Measurements from ENCODE around the gene RASSF6. TPM values are rescaled to one million over a fixed set of nuclear protein-coding genes. Genes with fewer than 3 reads are reported as not detected.

Gene RASSF6
- total and polyA plus RNA-seq, 2 donors (not counting 1 experiment from before 2014, with no cell fraction given), result 1.4 to 13.1 TPM

- no peaks in the 10 kb centered on the region for H4K20me1 ChIP-seq (ENCODE audit: control insufficient read depth, insufficient read depth, low read length, poor library complexity, severe bottlenecking)
- no peaks in the 10 kb centered on the region for H3K9me3 ChIP-seq (ENCODE audit: control extremely low read depth in 1 of 3, control insufficient read depth in 2 of 3, insufficient read depth in 1 of 3, low read length in 2 of 3)
- intact Hi-C loops (cut with micrococcal nuclease), result no loop called here
- Mint-ChIP-seq H3K27ac (no peak overlapping the region), H3K4me1 (peaks cover 16% of the 10 kb centered on the region), H3K4me3 (no peak overlapping the region), H3K9me3 (ENCODE audit: insufficient read depth) (no peaks in the 10 kb centered on the region), H3K27me3 (no peaks in the 10 kb centered on the region)
- no peak overlapping the region for H3K27ac ChIP-seq (ENCODE audit: low read length in 2 of 2)
- ChIA-PET CTCF (no interaction called here), POLR2A (no interaction called here)
- DNase-seq, result no peak
- no peak overlapping the region for H3K4me3 ChIP-seq (ENCODE audit: control extremely low read depth in 1 of 5, extremely low read depth in 1 of 5, insufficient read depth in 1 of 5, low read depth in 2 of 5, low read length in 4 of 5)
- no peaks in the 10 kb centered on the region for H3K79me2 ChIP-seq (ENCODE audit: control insufficient read depth, insufficient read depth, low read length)
- no peak overlapping the region for H2AFZ ChIP-seq (ENCODE audit: insufficient read depth, low read depth, low read length, poor library complexity, severe bottlenecking)
- H3K36me3 ChIP-seq (replicated peaks in 1 of 2; ENCODE audit: control extremely low read depth in 1 of 2, control insufficient read depth in 1 of 2, extremely low read depth in 1 of 2, insufficient read depth in 2 of 2, low read length in 1 of 2), result no peaks in the 10 kb centered on the region
- TF ChIP-seq EZH2 (IDR thresholded peaks at IDR 0.05; ENCODE audit: borderline replicate concordance, insufficient read depth, low read depth, low read length, poor library complexity, severe bottlenecking) (no peak), CTCF (IDR thresholded peaks at IDR 0.05) (no peak)
- no peak overlapping the region for H3K9ac ChIP-seq (ENCODE audit: low read length)
- no peak overlapping the region for H3K4me2 ChIP-seq (replicated peaks; ENCODE audit: low read depth, low read length, poor library complexity, severe bottlenecking)
- no peaks in the 10 kb centered on the region for H3K27me3 ChIP-seq (replicated peaks in 1 of 4; ENCODE audit: control extremely low read depth in 1 of 4, control insufficient read depth in 3 of 4, insufficient read depth in 4 of 4, low read length in 3 of 4)
- no peak for ATAC-seq (ENCODE audit: low read depth)
- H3K4me1 ChIP-seq (ENCODE audit: control insufficient read depth in 2 of 2, insufficient read depth in 2 of 2, low read length in 2 of 2), result peaks cover 6 to 7% of the 10 kb centered on the region in 2 donors
These were observed 8.2 kb downstream of the RASSF6 start for GRCh38 chr4:73612032-73612431.

- TF ChIP-seq CTCF (IDR thresholded peaks at IDR 0.05) (no peak), EZH2 (IDR thresholded peaks at IDR 0.05; ENCODE audit: borderline replicate concordance, insufficient read depth, low read depth, low read length, poor library complexity, severe bottlenecking) (no peak)
- no peak for ATAC-seq (ENCODE audit: low read depth)
These were observed 10.5 kb downstream of the RASSF6 start for GRCh38 chr4:73609706-73610105.

More at GRCh38 chr4:73609706-73610105, 10.5 kb downstream of the RASSF6 start:
- H3K9me3 ChIP-seq (ENCODE audit: control extremely low read depth in 1 of 3, control insufficient read depth in 2 of 3, insufficient read depth in 1 of 3, low read length in 2 of 3), result no peaks in the 10 kb centered on the region
- Mint-ChIP-seq H3K4me1 (peaks cover 28% of the 10 kb centered on the region), H3K27me3 (no peaks in the 10 kb centered on the region), H3K9me3 (ENCODE audit: insufficient read depth) (no peaks in the 10 kb centered on the region), H3K4me3 (no peak overlapping the region), H3K27ac (peak overlapping the region; percentile 13)
- H3K4me3 ChIP-seq (ENCODE audit: control extremely low read depth in 1 of 5, extremely low read depth in 1 of 5, insufficient read depth in 1 of 5, low read depth in 2 of 5, low read length in 4 of 5), result no peak overlapping the region
- intact Hi-C loops (cut with micrococcal nuclease), result loop anchor here (5.0 to 10.0 kb wide), 2 partner anchors 43 to 355 kb away; partner anchors contain the start of gene ANKRD17
- no peak overlapping the region for H3K4me2 ChIP-seq (replicated peaks; ENCODE audit: low read depth, low read length, poor library complexity, severe bottlenecking)
- ChIA-PET CTCF (interaction anchor here (0.7 to 1.6 kb wide), 4 partner anchors 16 to 43 kb away, joined by 3 to 7 read pairs (median 4); no protein-coding TSS in a partner anchor), POLR2A (no interaction called here)
- no peaks in the 10 kb centered on the region for H3K36me3 ChIP-seq (replicated peaks in 1 of 2; ENCODE audit: control extremely low read depth in 1 of 2, control insufficient read depth in 1 of 2, extremely low read depth in 1 of 2, insufficient read depth in 2 of 2, low read length in 1 of 2)
- H4K20me1 ChIP-seq (ENCODE audit: control insufficient read depth, insufficient read depth, low read length, poor library complexity, severe bottlenecking), result no peaks in the 10 kb centered on the region
- no peak for DNase-seq
- 100% methylated on average over 1 of the region's 1 CpG for WGBS (ENCODE audit: insufficient coverage)
- no peak overlapping the region for H3K9ac ChIP-seq (ENCODE audit: low read length)
- H3K27ac ChIP-seq (ENCODE audit: low read length in 2 of 2), result no peak overlapping the region
- H3K79me2 ChIP-seq (ENCODE audit: control insufficient read depth, insufficient read depth, low read length), result no peaks in the 10 kb centered on the region
- peaks cover 25% of the 10 kb centered on the region in 2 donors for H3K4me1 ChIP-seq (ENCODE audit: control insufficient read depth in 2 of 2, insufficient read depth in 2 of 2, low read length in 2 of 2)
- H3K27me3 ChIP-seq (replicated peaks in 1 of 4; ENCODE audit: control extremely low read depth in 1 of 4, control insufficient read depth in 3 of 4, insufficient read depth in 4 of 4, low read length in 3 of 4), result no peaks in the 10 kb centered on the region
- no peak overlapping the region for H2AFZ ChIP-seq (ENCODE audit: insufficient read depth, low read depth, low read length, poor library complexity, severe bottlenecking)

Data from B cell (primary cell).